ENCODE measurements around the gene CSH1.
"Not testable (repeated sequence)": the region's sequence is repeated elsewhere in the genome, so short reads cannot be mapped to it uniquely, and the experiment has no call there.

CSH1 gene

GRCh38 chr17:63869491-63870291 lies 26.7 kb downstream of the CSH1 start:
- DNase-seq (ENCODE audit: low read depth in 2 of 2): not testable (repeated sequence)

- not testable (repeated sequence) for DNase-seq (ENCODE audit: low read depth in 2 of 2)
These were observed 29.7 kb downstream of the CSH1 start for GRCh38 chr17:63866625-63867024.

- DNase-seq (ENCODE audit: low read depth in 2 of 2): no peak
These were observed 37.1 kb downstream of the CSH1 start for GRCh38 chr17:63859257-63859656.

- not testable (repeated sequence) for DNase-seq (ENCODE audit: low read depth in 2 of 2)
These were observed 39.9 kb downstream of the CSH1 start for GRCh38 chr17:63856425-63856824.

GRCh38 chr17:63855185-63855584 lies 41.2 kb downstream of the CSH1 start:
- no peak for DNase-seq (ENCODE audit: low read depth in 2 of 2)

GRCh38 chr17:63854709-63855108 lies 41.7 kb downstream of the CSH1 start:
- no peak for DNase-seq (ENCODE audit: low read depth in 2 of 2)

- DNase-seq (ENCODE audit: low read depth in 2 of 2): no peak
These were observed 43.1 kb downstream of the CSH1 start for GRCh38 chr17:63853260-63853659.

- DNase-seq (ENCODE audit: low read depth in 2 of 2): no peak
These were observed 46.0 kb downstream of the CSH1 start for GRCh38 chr17:63850401-63850800.

- DNase-seq (ENCODE audit: low read depth in 2 of 2): peak; percentile 86 to 89
These were observed 47.3 kb downstream of the CSH1 start for GRCh38 chr17:63848834-63849689.

- no peak for DNase-seq (ENCODE audit: low read depth in 2 of 2)
These were observed 48.7 kb downstream of the CSH1 start for GRCh38 chr17:63847525-63848249.

GRCh38 chr17:63845509-63845908 lies 50.9 kb downstream of the CSH1 start:
- no peak for DNase-seq (ENCODE audit: low read depth in 2 of 2)
